ENCODE data around the gene RPL27A. TPM values are rescaled to one million over a fixed set of nuclear protein-coding genes. Genes with fewer than 3 reads are reported as not detected.
A peak's percentile ranks its signal among the peaks of the same experiment; 100 is the strongest.

Gene RPL27A
- total and polyA plus RNA-seq, 8 donors, result 724 to 3,217 (median 2,615) TPM

DNA sequence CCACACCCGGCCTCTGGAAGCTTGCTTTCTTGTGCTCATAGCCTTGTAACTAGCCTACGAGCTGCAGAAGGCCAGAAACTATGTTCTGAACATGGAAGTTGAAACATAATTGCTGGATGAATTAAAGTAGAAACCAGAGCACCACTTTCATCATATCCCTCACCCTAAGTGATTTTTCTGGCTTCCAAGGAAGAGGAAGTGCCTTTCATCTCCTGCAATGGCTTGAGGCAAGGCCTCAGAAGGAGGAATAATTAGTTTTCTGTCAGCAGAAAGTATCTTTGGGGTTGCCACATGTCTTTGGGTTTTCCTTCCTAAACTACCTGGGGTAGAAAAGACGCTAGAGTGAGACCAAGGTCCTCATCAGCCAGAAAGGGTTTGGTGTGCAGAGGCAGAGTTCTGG lies 14.5 kb downstream of the RPL27A start:
- Histone ChIP-seq H3K36me3 (peaks cover 0 to 87% of the 10 kb centered on the region in 2 donors), H3K9me3 (no peaks in the 10 kb centered on the region), H3K4me3 (no peak overlapping the region), H3K27me3 (no peaks in the 10 kb centered on the region), H3K27ac (no peak overlapping the region), H3K4me1 (no peaks in the 10 kb centered on the region)
- ATAC-seq, result no peak
- TF ChIP-seq, protein P1, sequence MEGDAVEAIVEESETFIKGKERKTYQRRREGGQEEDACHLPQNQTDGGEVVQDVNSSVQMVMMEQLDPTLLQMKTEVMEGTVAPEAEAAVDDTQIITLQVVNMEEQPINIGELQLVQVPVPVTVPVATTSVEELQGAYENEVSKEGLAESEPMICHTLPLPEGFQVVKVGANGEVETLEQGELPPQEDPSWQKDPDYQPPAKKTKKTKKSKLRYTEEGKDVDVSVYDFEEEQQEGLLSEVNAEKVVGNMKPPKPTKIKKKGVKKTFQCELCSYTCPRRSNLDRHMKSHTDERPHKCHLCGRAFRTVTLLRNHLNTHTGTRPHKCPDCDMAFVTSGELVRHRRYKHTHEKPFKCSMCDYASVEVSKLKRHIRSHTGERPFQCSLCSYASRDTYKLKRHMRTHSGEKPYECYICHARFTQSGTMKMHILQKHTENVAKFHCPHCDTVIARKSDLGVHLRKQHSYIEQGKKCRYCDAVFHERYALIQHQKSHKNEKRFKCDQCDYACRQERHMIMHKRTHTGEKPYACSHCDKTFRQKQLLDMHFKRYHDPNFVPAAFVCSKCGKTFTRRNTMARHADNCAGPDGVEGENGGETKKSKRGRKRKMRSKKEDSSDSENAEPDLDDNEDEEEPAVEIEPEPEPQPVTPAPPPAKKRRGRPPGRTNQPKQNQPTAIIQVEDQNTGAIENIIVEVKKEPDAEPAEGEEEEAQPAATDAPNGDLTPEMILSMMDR (IDR thresholded peaks at IDR 0.05), result no peak
- no peak for DNase-seq
- intact Hi-C loops (cut with DNase I), result no loop called here

DNA sequence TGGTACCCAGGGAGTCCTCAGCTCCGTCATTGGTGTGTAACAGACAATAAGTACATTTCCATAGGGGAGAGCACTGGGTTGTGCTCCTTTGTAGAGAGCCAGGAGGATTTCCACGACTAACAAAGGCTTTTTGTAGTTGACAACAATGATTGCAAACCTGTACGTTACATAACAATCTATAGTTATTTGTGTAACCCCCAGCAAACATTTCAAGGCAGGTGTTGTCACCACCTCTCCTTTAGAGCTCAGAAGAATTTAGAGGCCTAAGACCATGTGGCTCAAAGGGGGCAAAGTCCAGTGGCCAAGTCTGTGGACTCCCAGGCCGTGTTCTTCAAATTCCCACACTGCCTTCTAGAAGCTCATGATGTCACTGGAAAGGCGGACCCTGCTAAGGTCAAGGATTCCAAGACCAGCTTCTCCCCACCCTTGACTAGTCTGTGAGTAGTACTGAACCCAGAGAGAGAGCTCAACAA lies 15.8 kb downstream of the RPL27A start:
- intact Hi-C loops (cut with DNase I), result no loop called here
- H3K4me3 ChIP-seq, result no peak overlapping the region
- H3K27ac ChIP-seq, result no peak overlapping the region
- DNase-seq (no peak), ATAC-seq (no peak)
- TF ChIP-seq, protein P1 (IDR thresholded peaks at IDR 0.05), result no peak
- H3K9me3 ChIP-seq, result no peaks in the 10 kb centered on the region
- H3K27me3 ChIP-seq, result no peaks in the 10 kb centered on the region
- H3K4me1 ChIP-seq, result no peaks in the 10 kb centered on the region
- peaks cover 0 to 88% of the 10 kb centered on the region in 2 donors for H3K36me3 ChIP-seq

DNA sequence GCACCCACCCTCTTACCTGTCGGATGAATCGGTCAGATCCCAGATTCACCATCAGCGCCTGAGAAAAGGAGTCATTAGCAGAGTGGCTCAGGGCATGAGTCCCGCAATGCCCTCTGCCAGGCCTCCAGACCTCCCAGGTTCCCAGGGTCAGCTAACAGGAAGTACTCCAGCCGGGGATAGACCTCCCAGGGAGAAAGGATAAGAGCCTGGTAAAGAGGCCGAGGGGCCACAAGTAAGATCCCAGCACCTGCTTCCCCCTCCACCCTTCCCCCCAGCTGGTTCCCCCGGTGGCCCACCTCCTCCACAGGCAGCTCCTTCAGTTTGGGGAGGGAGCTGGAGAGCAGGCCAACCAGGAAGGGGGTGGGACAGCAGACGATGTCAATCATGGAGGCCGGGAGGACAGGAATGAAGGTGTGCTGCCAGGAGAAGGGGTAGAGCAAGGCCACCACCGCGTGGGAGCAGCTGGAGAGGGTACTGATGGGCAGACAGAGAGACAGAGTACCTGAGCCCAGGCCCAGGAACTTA lies 16.4 kb downstream of the RPL27A start:
- Histone ChIP-seq H3K9me3 (no peaks in the 10 kb centered on the region), H3K27ac (no peak overlapping the region), H3K36me3 (peaks cover 0 to 88% of the 10 kb centered on the region in 2 donors), H3K4me3 (no peak overlapping the region), H3K27me3 (no peaks in the 10 kb centered on the region), H3K4me1 (no peaks in the 10 kb centered on the region)
- DNase-seq (peak in 1 of 4 donors; percentile 22), ATAC-seq (no peak)
- TF ChIP-seq, protein P1 (IDR thresholded peaks at IDR 0.05), result no peak
- intact Hi-C loops (cut with DNase I), result no loop called here

DNA sequence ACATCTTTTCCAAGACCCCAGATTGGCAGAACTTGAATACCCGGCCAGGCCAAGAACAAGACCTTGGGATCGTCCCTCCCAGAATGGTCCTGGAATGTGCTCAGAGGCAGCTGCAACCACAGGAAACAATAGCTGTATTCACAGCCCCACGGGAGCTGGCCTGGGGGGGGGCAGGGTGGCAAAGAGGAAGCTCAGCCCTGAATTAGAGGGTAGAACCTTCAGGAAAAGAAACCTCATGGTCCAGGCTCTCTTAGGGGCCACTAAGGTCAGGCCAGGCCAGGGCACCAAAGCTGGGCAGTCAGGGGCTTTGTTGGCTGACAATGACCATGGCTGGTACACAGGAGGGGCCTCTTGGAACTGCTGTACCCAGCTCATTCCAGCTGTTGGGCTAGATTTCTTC lies 17.3 kb downstream of the RPL27A start:
- peak; percentile 26 for ATAC-seq
- H3K27ac ChIP-seq, result peak overlapping the region; percentile 2 to 33
- TF ChIP-seq, protein P1 (IDR thresholded peaks at IDR 0.05), result no peak
- intact Hi-C loops (cut with DNase I), result no loop called here
- no peaks in the 10 kb centered on the region for H3K4me1 ChIP-seq
- DNase-seq, result no peak
- H3K9me3 ChIP-seq, result no peaks in the 10 kb centered on the region
- no peak overlapping the region for H3K4me3 ChIP-seq
- peaks cover 0 to 79% of the 10 kb centered on the region in 2 donors for H3K36me3 ChIP-seq
- H3K27me3 ChIP-seq, result no peaks in the 10 kb centered on the region

DNA sequence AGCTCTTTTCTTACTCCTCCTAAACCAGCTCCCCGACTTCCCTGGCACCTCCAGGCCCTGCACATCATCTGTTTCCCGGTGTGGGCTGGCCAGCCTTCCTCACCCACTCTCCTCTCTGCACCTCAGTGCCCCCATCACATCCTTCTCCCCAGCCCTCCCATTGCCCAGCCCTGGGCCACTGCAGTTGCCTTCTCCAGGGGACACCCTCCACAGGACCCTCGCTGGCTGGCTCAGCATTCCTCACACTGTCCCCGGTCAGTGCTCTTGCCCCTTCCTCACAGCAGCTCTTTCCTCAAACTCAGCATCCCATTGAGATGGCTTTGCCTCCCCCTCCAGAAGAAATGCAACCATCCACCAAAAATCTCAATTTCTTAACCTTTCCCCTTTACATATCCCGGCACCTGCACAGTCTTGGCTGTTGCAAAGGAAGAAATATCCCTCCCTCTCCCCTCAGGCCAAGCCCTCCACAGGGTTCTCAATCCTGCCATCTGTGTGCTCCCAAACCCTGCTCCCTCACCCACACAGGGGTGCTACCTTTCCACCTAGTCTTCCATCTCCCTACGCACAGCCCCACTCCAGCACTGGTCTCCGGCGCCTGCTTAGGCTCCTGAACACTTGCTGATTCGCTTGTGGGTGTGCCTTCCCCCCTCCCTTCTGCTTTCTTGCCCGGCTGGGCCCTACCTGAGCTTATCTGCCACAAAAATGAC lies 19.5 kb downstream of the RPL27A start:
- no peak overlapping the region for H3K27ac ChIP-seq
- no peaks in the 10 kb centered on the region for H3K4me1 ChIP-seq
- ATAC-seq, result no peak
- no peak overlapping the region for H3K4me3 ChIP-seq
- intact Hi-C loops (cut with DNase I), result no loop called here
- peaks cover 0 to 70% of the 10 kb centered on the region in 2 donors for H3K36me3 ChIP-seq
- TF ChIP-seq, protein P1 (IDR thresholded peaks at IDR 0.05), result no peak
- DNase-seq, result no peak
- no peaks in the 10 kb centered on the region for H3K9me3 ChIP-seq
- no peaks in the 10 kb centered on the region for H3K27me3 ChIP-seq
